Stomach (tissue), 4 donors: ENCODE data around the gene SLFN14.

Experiments
- CTCF ChIP-seq, 7 experiments: fragments of 450-650 bp in 4 of 7; fragments of 200-600 bp in 3 of 7; sonication (generic) in 3 of 7; IDR thresholded peaks; one replicate each; pipeline ENCODE4 v1.5.1; 2016 to 2019; ENCODE audit warnings: antibody characterized with exemption in 7 of 7, control low read depth in 2 of 7, mild to moderate bottlenecking in 1 of 7
- EP300 ChIP-seq: sonication (generic); formaldehyde crosslinking; IDR thresholded peaks from one replicate; pipeline ENCODE4 v1.6.1; 2017; ENCODE audit warnings: antibody characterized with exemption
- POLR2A ChIP-seq, 4 donors: fragments of 450-650 bp; IDR thresholded peaks; one replicate each; pipeline ENCODE4 v1.6.1; 2016; ENCODE audit warnings: antibody characterized with exemption in 4 of 4, control low read depth in 2 of 4, mild to moderate bottlenecking in 1 of 4, moderate library complexity in 1 of 4
- POLR2AphosphoS5 ChIP-seq, 3 donors: sonication (generic); formaldehyde crosslinking; IDR thresholded peaks; one replicate each; pipeline ENCODE4 v1.6.1; 2016; ENCODE audit warnings: antibody characterized with exemption in 3 of 3

DNA sequence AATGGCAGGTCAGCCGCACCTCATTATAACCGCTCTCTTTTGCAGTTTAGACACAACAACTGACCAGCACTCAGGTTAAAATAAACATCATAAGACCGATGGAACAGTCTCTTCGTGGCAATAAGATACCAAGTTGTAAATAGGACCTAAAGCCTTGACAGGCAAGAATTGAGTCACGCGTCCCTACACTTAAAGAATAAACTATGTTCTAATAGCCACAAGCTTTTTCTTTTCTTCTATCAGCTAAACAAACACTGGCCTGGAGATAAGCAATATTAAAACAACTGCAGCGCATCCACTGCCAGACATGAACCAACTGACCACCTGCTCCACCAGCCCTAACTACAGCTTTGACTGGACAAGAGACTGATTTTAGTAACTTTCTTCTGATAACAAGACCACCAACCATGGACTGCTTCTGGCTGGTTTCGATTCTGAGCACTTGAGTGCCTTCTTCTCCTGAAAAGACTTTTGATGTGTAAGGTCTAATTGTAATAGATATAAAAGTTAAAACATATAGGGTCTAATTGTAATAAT, 40.6 kb downstream of the SLFN14 start:
- no peak for TF ChIP-seq CTCF (IDR thresholded peaks at IDR 0.05)
- TF ChIP-seq POLR2AphosphoS5 (IDR thresholded peaks at IDR 0.05): no peak
- no peak for TF ChIP-seq POLR2A (IDR thresholded peaks at IDR 0.05)
- TF ChIP-seq EP300: no peak
